HG02970 (cell line): ENCODE measurements around the gene VAMP2.
"Not testable (repeated sequence)": the region's sequence is repeated elsewhere in the genome, so short reads cannot be mapped to it uniquely, and the experiment has no call there.

ENCODE experiments used
- ATAC-seq: cut with Tn5 transposase; IDR thresholded peaks from one replicate; pipeline ENCODE4 v1.9.1; 2021; ENCODE audit warnings: mild to moderate bottlenecking, moderate library complexity, moderate number of reproducible peaks; ENCODE audit not compliant: unreplicated experiment, low FRiP score

Gene VAMP2

DNA sequence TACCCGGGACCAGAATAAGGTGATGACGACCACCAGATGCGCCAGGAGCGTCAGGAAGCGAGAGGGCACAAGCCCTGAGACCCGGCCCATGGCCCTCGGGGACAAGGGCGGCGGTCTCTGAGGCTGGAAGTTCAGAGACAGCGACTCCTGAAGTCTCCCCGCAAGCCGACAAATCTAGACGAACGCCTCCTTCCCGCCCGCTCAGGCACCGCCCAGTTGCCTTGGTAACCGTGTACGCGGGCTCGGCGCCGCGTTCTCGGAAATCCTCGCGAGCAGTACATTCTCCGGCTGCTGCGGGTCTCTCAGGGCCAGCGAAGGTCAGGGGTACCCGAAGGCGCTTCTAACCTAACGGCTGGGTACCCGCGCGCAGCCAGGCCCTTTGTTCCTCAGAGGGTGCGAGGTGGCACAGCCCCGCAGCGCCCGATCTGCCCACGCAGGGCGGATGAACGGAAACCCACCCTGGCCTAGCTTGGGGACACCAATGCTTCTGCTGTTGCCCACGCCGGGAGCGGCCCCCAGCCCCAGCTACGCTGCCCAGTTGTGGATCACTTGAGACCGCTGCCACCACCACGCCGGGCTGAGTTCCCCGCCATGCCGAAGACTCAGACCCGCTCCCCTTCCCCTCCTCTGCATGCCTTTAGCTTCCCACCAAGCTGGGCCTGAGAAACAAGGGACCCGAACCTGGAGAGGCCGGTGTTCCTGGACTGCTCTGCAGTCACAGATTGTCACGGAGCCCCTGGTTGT is 13.6 kb upstream of the VAMP2 start, which contains the start of gene TMEM107:
TSS of gene TMEM107 (minus strand) at position 184 of the 744 bp plus-strand sequence. CDS start at position 90, 94 bp downstream.
- ATAC-seq, result no peak

DNA sequence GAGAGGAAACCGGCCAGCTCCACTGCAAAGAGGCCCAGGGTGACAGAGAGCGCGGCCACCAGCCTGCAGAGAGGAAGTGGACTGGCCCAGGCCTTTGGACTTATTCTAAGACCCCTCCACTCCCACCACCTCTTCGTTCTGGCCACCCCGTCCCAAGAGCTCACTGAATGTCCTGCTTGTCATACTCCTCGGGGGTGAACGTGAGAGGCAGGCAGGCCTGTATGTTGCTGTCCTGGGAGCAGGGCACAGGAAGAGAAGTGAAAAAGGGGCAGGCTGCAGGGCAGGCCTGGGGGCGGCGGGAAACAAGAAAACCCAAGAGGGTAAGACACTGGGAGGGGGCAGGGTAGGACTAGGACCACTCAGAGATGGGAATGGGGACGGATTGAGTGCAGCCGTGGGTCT is 13.0 kb upstream of the VAMP2 start:
- ATAC-seq, result no peak

DNA sequence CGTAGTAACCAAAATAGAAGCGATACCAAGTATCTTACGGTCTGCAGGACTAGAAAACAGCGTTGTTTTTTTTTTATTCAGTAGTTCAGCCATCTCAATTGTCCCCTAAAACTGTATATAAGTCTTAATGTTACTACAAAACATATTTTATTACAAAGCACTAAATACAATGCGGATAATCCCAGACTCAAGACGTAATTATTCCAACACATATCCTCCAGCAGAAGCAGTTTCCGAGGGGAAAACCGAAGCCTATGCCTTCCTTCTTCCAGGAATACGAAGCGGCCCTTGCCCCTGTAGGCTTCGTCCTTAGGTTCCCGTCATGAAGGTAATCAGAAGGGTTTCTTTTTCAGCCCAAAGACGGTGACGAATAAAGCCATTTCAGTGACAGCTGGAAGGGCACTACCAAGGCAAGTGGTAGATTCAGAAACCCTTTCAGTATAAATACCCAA is 11.1 kb upstream of the VAMP2 start:
- no peak for ATAC-seq

DNA sequence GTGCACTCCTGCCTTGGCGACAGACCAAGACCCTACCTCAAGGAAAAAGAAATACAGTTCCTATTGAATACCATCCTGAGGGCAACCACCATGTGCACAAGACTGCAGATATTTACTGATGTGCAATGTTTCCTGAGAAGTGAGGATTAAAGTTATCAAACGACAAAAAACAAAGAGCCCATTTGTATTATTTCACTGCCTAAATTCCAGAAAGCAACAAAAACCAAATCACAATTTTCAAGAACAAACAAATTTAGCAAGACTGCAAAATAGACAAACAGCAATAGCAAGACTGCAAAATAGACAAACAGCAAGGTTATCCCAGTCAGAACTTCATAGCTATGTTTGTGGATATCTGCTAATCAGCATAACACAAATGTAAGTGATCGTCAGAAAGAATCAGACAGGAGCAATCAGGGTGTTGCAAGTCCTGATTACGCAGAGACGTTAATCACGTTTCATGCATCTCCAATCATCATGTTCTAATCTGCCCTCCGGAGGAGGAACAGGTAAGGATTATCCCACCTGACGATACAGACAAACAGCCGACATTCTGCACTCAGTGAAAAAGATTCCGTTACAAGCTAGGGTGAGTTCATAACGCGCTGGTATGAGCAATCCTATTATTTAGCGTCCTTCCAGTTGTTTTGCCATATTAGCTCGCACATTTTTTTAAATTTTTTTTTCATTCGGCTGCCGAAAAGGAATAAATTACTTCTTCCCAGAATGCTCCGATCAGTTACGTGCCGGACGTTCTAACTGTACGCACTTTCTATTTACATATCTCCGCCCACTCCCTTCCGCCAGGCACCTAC is 10.5 kb upstream of the VAMP2 start:
- ATAC-seq, result peak; percentile 70

DNA sequence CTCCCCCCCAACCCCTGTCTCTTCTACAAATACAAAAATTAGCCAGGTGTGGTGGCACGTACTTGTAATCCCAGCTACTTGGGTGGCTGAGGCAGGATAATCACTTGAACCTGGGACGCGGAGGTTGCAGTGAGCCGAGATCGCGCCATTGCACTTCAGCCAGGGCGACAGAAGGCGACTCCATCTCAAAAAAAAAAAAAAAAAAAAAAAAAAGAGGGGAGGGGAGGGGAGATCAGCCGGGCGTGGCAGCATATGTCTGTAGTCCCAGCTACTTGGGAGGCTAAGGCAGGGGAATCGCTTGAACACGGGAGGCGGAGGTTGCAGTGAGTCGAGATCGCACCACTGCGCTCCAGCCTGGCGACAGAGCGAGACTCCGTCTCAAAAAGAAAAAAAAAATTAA is 7.4 kb upstream of the VAMP2 start:
- ATAC-seq, result not testable (repeated sequence)

DNA sequence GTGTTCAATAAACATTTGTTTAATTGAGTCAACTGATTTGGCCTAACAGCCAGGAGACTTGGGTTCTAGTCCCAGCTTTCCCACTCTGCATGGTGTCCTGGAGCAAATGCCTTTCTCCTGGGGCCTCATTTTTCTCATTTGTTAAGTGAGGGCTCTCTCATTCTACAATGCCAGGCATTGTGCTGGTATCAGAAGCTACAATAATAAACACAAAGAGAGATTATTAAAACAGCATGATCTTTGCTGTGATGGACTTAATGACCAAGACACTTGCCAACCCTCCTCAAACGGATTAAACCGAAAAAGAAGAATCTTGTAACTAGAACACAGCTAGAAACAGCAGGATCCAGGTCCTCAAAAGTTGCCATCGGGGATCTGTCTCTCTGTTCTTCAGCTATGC is 4.8 kb upstream of the VAMP2 start:
- no peak for ATAC-seq

DNA sequence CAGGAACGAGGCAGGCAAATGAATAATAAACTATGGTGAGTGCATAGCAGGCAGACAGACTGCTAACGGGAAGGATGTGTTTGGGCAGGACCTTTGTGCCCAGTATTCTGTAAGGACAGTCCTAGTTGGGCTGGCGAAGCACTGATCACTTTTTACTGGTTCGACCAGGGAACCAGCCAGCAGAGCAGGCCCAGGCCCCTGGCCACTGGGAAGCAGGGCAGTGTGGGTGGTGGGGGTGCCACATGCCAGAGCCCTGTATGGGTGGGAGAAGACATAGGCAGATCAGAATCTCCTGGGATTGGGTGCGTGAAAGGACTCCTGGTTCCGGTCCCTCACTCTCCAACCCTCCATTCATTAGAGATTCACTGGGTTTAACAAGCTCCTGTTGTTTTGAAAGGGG is 4.0 kb upstream of the VAMP2 start:
- no peak for ATAC-seq

DNA sequence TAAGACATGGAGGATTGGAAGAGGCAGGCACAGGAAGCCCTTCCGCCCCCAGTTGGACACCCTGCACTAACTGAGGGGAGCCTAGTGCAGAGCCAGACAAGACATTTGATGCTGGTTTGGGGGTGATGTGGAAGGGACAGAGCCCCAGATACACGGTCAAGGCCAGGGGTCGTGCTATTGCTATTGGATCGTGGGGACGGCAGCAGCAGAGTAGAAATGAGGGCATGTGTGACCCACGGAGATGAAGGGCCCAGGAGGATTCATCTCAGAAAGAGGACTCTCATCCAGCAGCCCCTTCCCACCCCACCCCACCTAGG is 2.0 kb upstream of the VAMP2 start:
- no peak for ATAC-seq

DNA sequence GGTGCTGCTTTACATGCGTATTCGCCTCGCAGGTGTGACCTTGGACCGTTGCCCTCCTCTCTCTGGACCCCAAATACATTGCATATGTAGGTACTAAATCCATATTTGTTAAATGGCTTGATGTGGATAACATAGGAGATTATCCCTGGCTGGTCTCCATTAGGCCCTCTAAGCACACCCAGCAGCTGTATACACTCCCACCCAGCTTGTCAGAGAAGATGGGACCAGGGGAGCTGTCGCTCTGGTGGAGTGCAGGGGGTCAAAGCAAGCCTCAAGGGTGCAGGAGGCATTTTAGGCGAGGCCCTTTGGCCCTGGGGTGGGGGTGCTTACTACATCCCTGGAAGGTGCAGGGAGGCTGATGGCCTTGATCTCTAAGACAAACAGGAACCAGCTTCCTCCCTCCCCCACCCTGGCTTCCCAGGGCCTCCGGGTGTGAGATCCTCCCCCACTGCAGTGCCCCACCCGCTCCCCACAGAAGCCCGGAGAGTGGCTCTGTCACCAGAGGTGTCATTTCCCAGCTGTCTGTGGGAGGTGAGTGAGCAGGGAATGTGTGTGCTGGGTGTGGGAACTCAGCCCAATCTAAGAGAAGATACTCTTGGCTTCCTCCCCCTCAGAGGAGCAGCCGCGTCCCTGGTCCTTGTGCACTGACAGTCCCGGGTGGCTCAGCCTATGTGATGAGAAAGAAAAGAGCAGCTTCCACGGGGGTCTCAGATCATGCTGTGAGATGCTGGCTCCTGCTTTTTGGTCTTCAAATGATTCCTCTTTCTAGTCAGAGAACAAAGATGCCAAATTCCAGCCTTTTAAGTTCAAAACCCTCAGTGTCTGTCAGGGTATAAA is 1.4 kb upstream of the VAMP2 start:
- ATAC-seq, result no peak

DNA sequence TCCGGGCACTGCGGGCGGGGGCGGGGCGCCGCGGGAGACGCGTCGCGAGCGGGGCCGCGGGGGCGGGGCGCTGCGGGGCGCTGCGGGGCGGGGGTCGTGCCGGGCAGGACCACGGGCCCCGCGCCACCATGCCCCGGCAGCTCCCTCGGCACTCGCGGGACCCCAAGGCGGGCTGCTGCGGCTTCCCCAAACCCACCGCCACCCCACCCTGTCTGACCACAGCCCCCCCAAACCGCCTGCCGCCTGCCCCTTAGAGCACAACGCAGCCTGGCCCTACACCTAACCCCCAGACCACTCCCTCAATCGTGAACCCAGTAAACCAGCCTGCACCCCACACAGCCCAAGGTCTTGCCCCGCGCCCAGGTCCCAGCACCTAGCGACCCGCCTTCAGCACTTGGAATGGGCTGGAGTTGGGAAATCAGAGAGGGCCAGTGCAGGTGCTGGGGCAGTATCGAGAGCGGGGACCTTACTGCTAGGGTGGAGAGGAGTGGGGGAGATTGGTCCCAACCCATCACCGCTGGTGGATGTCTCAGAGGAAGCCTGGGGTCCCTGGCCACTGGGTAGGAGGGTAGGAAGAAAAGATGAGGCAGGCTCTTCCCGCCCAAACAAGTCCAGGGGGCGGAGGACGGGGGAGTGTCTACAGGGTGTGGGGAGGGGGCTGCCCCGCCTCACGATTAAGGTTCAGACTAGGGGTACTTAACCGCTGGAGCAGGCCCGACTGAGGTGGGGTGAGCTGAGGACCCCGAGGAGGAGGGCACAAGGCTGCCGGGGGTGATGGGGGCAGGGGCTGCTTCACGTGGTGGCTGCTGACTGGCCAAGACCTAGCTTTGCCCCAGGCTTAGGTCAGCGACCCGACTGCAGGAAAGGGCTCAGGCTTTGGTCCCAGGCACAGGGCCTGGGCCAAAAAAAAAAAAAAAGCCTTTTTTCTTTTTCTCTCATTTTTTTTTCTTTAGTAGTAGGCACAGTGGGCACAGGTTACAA is 539 bp upstream of the VAMP2 start:
- ATAC-seq, result no peak

DNA sequence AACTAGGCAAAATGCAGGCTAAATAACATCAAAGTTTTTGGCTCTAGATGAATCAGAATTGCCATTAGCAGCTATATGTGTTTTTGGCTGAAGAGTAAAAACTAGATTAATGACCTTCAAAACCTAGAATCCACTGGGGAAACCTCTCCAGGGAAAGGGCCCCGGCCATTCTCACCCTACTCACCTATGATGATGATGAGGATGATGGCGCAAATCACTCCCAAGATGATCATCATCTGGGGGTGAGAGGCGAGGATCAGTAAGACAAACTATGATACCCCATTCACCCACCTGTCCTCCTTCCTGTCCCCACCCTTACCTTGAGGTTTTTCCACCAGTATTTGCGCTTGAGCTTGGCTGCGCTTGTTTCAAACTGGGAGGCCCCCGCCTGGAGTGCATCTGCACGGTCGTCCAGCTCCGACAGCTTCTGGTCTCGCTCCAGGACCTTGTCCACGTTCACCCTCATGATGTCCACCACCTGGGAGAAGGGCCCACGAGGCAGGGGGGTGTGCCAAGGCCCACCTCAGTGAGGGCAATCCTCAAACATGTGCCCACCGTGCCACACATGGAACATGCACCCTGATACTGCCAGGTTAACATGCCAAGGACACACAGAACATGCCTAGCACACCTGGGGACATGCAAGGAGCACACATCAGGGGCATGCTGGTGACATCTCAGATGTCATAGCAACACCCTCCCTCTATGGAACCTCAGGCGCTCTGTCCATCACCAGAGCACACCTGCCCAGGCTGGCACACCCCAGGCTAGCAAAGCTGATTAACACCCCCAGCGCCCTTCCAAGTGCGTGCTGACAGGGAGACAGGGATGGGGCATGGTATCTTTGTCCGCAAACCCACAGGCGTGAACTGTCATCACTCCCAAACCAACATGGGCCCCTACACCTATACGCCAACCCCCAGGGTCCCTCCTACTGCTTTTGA is 1.2 kb downstream of the VAMP2 start:
- no peak for ATAC-seq

DNA sequence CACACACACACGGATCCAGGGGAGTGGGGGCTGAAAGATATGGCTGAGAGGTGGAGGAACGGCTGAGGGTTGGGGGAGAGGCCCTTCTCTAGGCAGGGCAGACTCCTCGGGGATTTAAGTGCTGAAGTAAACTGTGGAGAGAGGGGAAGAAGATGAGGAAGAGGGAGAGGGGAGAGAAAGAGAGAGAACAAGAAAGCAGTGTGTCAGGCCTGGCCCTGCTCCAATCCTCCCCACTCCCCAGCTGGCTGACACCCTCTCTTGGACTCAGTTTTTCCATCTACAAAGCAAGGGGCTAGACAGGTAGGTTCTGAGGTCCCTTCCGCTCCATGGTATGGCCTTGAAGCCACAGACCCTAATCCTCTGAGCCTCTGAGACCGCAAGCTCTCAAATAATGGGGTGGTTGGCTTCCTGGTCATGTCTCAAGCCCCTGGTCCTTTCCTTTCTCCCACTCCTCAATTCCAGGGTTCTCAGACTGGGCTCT is 2.0 kb downstream of the VAMP2 start:
- ATAC-seq, result no peak

DNA sequence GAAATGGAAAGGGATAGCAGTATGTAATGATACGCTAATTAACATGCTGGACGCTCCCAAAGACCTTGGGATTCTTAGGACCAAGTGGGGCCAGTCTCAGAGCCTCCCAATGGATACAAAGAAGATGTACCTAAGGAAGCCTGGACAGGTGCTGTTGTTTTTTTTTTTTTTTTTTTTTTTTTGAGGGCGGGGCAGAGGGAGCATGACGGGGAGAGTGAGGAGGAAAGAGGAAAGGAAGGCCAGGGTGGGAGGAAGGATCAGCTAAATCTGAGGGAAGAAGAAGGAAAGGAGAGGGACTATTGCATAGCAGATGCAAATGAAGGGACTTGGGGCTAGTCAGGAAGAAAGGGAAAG is 2.5 kb downstream of the VAMP2 start:
- ATAC-seq, result no peak

DNA sequence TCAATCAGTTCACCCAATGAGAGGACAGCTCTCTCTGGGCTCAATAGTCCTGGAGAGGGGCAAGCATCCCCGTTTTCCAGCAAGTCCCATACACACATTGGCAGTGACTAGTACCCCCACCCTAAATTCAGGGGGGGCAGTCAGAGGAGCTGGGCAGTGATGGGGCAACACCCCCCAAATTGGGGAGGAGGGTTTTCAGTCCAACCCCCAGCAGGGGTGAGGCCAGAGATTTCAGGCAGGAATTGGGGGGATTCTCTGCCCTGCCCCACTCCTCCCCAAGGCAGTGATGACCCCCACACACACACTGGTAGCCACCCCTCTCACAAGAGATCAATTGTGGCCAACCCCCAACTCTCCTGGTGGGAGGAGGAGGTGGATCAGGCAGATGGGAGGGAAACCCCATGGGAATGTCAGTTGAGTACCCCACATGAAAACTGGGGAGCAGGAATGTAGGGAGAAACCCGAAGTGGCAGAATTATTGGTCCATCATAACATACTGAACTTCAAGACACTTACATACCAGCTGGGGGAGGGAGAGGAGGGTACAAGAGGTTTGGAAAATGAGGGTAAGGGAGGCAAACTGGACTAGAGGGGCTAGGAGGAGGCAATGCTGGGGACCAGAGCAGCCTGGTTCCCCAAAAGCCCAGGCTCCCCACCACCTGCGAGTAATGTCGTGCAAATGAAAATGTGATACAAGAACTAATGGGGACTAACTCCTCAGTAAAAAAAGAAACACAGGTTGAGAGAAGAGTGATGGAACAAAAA is 3.1 kb downstream of the VAMP2 start:
- ATAC-seq, result no peak

DNA sequence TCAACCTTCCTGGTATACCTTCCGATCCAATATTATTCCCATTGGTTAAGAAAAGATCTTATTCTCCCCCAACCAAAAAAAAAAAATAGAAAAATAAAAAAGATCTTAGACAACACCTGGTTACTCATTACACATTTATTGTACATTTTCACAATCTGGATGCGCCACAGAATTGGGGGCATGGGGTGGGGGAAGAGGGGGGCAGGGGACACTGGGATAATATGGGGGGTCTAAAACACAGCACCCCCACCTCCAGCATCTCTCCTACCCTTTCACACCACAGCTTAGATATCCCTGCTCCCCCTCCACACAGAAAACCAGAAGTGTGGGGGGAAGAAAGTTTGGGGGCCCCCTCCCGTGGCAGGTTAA is 3.7 kb downstream of the VAMP2 start:
- ATAC-seq, result no peak

DNA sequence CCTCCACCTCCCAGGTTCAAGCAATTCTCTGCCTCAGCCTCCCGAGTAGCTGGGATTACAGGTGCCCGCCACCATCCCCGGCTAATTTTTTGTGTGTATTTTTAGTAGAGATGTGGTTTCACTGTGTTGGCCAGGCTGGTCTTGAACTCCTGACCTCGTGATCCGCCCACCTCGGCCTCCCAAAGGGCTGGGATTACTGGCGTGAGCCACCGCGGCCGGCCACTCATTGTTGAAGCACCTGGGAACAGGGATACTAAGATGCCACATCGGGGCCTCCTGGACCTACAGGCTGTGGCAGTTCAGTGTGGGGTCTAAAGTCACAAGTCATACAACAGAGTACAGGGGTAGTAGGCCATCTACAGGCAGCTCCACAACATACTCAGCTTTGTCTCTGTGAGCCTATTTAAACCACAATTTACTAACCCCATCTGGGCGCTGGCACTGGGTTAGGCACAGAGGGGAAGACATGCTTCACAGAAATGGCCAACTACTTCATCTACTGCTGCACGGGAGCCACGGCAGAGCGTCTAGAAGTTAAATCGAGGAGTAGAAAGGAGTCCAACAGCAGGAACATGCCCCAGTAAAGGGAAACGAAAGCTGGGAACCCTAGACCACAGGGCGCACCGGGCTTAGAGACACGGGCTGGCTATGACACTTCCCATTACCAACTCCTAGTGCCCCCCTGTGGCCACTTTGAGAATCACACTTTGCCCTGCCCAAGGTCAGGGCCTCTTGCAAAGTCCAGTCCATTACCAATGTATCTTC is 4.3 kb downstream of the VAMP2 start:
- ATAC-seq, result no peak

DNA sequence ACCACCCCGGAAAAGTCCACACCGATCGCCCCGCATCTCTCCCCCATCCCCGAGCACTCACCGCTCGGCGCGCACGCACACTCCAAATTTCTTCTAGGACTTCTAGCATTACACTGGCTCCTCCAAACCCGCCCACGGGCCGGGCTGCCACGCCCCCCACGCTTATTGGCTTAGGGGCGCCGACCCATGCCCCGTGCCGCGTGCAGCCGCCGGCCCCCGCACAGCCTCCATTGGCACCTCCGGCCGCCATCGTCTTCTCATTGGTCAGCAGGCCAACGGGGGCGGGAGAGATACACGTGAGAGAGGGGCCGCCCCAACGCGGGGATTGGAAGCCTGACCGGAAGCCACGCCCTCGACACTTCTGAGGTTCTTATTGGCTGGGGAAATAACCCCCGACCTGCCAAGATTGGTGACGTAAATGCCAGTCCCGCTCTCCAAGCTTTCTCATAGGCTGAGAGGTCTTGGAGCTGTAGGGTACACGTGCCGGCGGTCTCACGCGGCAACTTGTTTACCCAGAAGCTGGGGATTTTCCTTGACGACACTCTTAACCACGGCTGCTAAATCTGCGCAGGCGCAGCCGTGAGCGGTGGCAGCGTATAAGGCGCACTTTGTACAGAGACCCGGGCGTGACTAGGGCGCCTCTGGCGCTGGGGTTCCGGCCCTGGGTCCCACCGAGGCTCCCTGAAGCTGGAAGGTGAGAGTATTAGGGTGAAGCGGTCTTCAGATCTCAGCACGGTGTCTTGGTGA is 6.3 kb downstream of the VAMP2 start:
- ATAC-seq, result peak; percentile 76
